ENCODE results near the gene RNF114. TPM values are rescaled to one million over a fixed set of nuclear protein-coding genes. Genes with fewer than 3 reads are reported as not detected.
"Not testable (repeated sequence)": the region's sequence is repeated elsewhere in the genome, so short reads cannot be mapped to it uniquely, and the experiment has no call there.

RNF114 gene
- total RNA-seq, 2 experiments from 2014 or later = 75.8 TPM

- Mint-ChIP-seq H3K9me3 (no peaks in the 10 kb centered on the region), H3K27me3 (no peaks in the 10 kb centered on the region), H3K36me3 (peaks cover 35% of the 10 kb centered on the region), H3K4me3 (no peak overlapping the region), H3K4me1 (peaks cover 6% of the 10 kb centered on the region), H3K27ac (no peak overlapping the region)
- DNase-seq = no peak
- no peak for ATAC-seq (ENCODE audit: low read depth)
- POLR2A ChIA-PET = interaction anchor here (0.7 kb wide), 1 partner anchor 30 kb away, joined by 5 read pairs; no protein-coding TSS in a partner anchor
Measured at GRCh38 chr20:49948809-49949507, 12.8 kb downstream of the RNF114 start.

GRCh38 chr20:49951151-49951550 lies 15.0 kb downstream of the RNF114 start:
- H3K27me3 Mint-ChIP-seq = no peaks in the 10 kb centered on the region
- peaks cover 3% of the 10 kb centered on the region for H3K4me1 Mint-ChIP-seq
- H3K4me3 Mint-ChIP-seq = no peak overlapping the region
- no peak for ATAC-seq (ENCODE audit: low read depth)
- no peak for DNase-seq
- POLR2A ChIA-PET = interaction anchor here (1.3 to 2.2 kb wide), 2 partner anchors 10 to 16 kb away, joined by 4 read pairs; partner anchors contain the start of gene RNF114
- H3K36me3 Mint-ChIP-seq = peaks cover 39% of the 10 kb centered on the region
- no peaks in the 10 kb centered on the region for H3K9me3 Mint-ChIP-seq
- H3K27ac Mint-ChIP-seq = no peak overlapping the region

DNA sequence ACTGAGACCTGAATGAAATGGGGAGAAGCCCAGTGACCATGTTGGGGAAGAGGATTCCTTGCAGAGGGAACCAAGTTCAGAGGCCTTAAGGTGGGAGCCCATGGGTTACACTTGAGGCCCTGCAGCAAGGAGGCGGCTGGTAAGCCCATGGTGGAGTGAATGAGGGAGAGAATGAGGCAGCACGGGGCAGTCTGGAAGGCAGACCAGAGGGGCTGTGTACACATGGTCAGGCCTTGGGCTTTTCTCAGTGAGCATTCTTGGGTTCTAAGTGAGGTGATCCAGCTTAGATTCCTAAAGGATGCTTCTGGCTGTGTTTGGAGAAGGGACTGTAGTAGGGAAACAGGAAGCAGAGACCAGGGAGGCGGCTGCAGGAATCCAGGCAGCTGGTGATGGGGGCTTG lies 19.0 kb downstream of the RNF114 start:
- no peak overlapping the region for H3K27ac Mint-ChIP-seq
- no peak overlapping the region for H3K4me3 Mint-ChIP-seq
- DNase-seq (no peak), ATAC-seq (ENCODE audit: low read depth) (no peak)
- H3K27me3 Mint-ChIP-seq = no peaks in the 10 kb centered on the region
- POLR2A ChIA-PET = no interaction called here
- H3K36me3 Mint-ChIP-seq = peaks cover 26% of the 10 kb centered on the region
- no peaks in the 10 kb centered on the region for H3K9me3 Mint-ChIP-seq
- H3K4me1 Mint-ChIP-seq = no peaks in the 10 kb centered on the region

DNA sequence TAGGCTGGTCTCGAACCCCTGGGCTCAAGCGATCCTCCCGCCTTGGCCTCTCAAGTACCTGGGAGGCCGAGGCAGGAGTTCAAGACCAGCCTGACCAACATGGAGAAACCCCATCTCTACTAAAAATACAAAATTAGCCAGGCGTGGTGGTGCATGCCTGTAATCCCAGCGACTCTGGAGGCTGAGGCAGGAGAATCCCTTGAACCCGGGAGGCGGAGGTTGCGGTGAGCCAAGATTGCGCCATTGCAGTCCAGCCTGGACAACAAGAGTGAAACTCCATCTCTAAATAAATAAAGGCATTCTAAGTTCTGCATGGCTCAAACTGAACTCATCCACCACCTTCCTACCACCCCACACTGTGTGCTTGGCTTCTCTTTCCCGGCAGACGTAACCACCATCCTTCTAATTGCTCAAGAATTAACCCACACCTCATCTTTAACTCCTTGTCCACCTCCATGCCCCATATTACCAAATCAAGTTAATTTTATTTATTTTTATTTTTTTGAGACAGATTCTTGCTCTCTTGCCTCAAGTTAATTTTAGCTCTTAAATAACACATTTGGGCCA lies 19.7 kb downstream of the RNF114 start:
- ATAC-seq (ENCODE audit: low read depth) = not testable (repeated sequence)

DNA sequence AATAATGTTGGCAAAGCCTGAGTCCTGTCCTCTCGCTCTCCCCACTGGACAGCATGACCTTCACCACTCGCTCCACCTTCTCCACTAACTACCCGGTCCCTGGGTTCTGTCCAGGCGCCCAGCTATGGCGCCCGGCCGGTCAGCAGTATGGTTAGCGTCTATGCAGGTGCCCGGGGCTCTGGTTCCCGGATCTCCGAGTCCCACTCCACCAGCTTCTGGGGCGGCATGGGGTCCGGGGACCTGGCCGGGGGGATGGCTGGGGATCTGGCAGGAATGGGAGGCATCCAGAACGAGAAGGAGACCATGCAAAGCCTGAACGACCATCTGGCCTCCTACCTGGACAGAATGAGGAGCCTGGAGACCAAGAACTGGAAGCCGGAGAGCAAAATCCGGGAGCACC lies 20.5 kb downstream of the RNF114 start:
- no peak overlapping the region for H3K27ac Mint-ChIP-seq
- POLR2A ChIA-PET = no interaction called here
- no peaks in the 10 kb centered on the region for H3K27me3 Mint-ChIP-seq
- H3K9me3 Mint-ChIP-seq = no peaks in the 10 kb centered on the region
- no peaks in the 10 kb centered on the region for H3K4me1 Mint-ChIP-seq
- ATAC-seq (ENCODE audit: low read depth) = no peak
- peaks cover 22% of the 10 kb centered on the region for H3K36me3 Mint-ChIP-seq
- H3K4me3 Mint-ChIP-seq = no peak overlapping the region
- no peak for DNase-seq

More for the DNA sequence above, 19.7 kb downstream of the RNF114 start:
- H3K27me3 Mint-ChIP-seq, H3K27ac Mint-ChIP-seq, DNase-seq, H3K4me3 Mint-ChIP-seq, H3K4me1 Mint-ChIP-seq, POLR2A ChIA-PET, H3K9me3 Mint-ChIP-seq: not testable (repeated sequence)
- peaks cover 25% of the 10 kb centered on the region for H3K36me3 Mint-ChIP-seq

DNA sequence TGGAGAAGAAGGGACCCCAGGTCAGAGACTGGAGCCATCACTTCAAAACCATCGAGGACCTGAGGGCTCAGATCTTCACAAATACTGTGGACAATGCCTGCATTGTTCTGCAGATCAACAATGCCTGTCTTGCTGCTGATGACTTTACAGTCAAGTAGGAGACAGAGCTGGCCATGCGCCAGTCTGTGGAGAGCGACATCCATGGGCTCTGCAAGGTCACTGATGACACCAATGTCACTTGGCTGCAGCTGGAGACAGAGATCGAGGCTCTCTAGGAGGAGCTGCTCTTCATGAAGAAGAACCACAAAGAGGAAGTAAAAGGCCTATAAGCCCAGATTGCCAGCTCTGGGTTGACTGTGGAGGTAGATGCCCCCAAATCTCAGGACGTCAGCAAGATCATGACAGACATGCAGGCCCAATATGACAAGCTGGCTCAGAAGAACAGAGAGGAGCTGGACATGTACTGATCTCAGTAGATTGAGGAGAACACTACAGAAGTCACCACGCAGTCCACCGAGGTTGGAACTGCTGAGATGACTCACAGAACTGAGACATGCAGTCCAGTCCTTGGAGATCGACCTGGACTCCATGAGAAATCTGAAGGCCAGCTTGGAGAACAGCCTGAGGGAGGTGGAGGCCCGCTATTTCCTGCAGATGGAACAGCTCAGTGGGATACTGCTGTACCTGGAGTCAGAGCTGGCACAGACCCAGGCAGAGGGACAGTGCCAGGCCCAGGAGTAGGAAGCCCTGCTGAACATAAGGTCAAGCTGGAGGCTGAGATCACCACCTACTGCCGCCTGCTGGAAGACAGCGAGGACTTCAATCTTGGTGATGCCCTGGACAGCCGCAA lies 21.1 kb downstream of the RNF114 start:
- POLR2A ChIA-PET; DNase-seq; H3K4me3 Mint-ChIP-seq; H3K4me1 Mint-ChIP-seq; ATAC-seq (ENCODE audit: low read depth); H3K27ac Mint-ChIP-seq; H3K9me3 Mint-ChIP-seq; H3K27me3 Mint-ChIP-seq: not testable (repeated sequence)
- H3K36me3 Mint-ChIP-seq = peaks cover 22% of the 10 kb centered on the region

- no peak for ATAC-seq (ENCODE audit: low read depth)
- Mint-ChIP-seq H3K9me3 (no peaks in the 10 kb centered on the region), H3K36me3 (peaks cover 8% of the 10 kb centered on the region), H3K27ac (no peak overlapping the region), H3K4me1 (no peaks in the 10 kb centered on the region), H3K27me3 (no peaks in the 10 kb centered on the region), H3K4me3 (no peak overlapping the region)
- POLR2A ChIA-PET = no interaction called here
- DNase-seq = no peak
Measured at GRCh38 chr20:49961413-49961812, 25.2 kb downstream of the RNF114 start.

DNA sequence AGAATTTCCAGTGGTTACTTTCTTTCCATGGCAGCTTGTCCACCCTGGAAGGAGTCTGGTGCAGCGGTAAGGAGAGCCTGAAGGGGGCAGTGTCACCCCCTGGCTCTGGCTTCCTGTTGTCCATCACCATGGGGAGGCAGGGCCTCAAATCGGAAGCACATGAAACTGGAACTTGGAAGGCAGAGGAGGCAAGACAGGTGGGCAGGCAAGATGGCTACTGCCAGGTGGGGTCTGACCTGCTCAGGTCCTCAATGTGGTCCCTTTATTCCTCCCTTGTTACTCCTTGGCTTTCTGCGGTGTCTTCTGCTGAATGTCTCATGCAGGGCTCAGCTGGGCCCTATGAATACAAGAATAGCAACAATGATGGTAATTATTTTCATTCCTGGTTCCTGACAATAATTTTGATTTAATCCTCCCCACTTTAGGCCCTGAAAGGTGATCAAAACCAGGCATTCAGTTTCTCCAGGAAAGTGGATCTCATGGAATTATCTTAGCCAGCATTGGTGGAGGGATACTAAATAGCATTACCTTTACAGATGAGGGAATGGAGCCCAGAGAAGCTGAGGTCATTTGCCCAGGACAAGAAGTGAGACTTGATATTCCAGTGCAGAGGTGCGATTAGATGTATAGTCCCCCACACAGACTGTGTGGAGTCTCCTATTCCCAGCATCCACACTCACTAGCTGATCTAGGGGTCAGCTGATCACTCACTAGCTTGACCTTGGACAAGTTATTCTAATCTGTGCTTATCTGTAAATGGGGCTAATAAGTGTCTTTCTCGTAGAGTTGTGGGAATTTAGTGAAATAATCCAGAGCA lies 29.0 kb downstream of the RNF114 start:
- Mint-ChIP-seq H3K9me3 (no peaks in the 10 kb centered on the region), H3K4me1 (no peaks in the 10 kb centered on the region), H3K36me3 (peaks cover under 1% of the 10 kb centered on the region), H3K4me3 (no peak overlapping the region), H3K27ac (no peak overlapping the region), H3K27me3 (no peaks in the 10 kb centered on the region)
- POLR2A ChIA-PET = interaction anchor here (0.5 kb wide), 1 partner anchor 192 kb away, joined by 3 read pairs; no protein-coding TSS in a partner anchor
- no peak for ATAC-seq (ENCODE audit: low read depth)
- no peak for DNase-seq

- Mint-ChIP-seq H3K4me1 (no peaks in the 10 kb centered on the region), H3K27ac (no peak overlapping the region), H3K4me3 (no peak overlapping the region), H3K9me3 (no peaks in the 10 kb centered on the region), H3K27me3 (no peaks in the 10 kb centered on the region), H3K36me3 (no peaks in the 10 kb centered on the region)
- POLR2A ChIA-PET = no interaction called here
- ATAC-seq (ENCODE audit: low read depth) = no peak
- DNase-seq = no peak
Measured at GRCh38 chr20:49965781-49966305, 29.6 kb downstream of the RNF114 start.

DNA sequence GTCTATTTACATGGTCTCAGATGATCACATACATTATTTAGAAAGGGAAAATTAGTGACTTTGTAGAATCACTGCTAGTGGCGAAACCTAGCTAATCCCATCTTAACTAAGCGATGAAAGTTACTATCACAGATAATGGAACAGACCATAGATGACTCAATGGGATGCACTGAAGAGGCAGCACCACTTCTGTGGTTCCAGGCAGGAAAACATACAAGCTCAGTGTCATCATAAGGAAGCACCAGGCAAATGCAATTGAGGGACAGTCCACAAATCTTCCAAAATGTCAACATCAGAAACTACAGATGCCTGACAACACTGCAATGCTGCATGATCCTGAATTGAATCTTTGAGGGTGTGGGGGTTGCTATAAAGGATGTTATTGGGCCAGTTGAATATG lies 30.7 kb downstream of the RNF114 start:
- no peak for DNase-seq
- POLR2A ChIA-PET = no interaction called here
- Mint-ChIP-seq H3K27me3 (no peaks in the 10 kb centered on the region), H3K36me3 (no peaks in the 10 kb centered on the region), H3K9me3 (no peaks in the 10 kb centered on the region), H3K4me3 (no peak overlapping the region), H3K4me1 (no peaks in the 10 kb centered on the region), H3K27ac (no peak overlapping the region)
- no peak for ATAC-seq (ENCODE audit: low read depth)

DNA sequence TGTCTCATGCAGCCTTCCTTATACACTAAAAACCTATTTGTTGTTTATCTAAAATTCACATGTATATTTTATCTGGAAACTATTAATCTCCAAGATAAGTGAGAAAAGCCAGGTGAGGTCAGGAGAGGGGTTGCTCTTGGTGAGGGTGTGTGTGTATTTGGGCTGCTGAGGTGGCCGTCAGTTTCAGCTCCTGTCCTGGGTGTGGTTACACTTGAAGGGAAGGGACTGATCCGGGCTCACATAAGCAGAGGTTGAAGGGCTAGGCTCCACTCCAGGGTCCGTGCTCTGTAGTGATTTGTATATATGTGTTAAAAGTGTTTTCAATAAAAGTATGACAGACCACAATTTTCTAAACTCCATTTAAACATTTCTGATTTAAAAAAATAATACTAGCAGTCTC lies 33.0 kb downstream of the RNF114 start:
- Mint-ChIP-seq H3K4me3 (no peak overlapping the region), H3K36me3 (no peaks in the 10 kb centered on the region), H3K27ac (no peak overlapping the region), H3K27me3 (no peaks in the 10 kb centered on the region), H3K4me1 (no peaks in the 10 kb centered on the region), H3K9me3 (no peaks in the 10 kb centered on the region)
- no peak for ATAC-seq (ENCODE audit: low read depth)
- no peak for DNase-seq
- POLR2A ChIA-PET = no interaction called here

- POLR2A ChIA-PET = no interaction called here
- ATAC-seq (ENCODE audit: low read depth) (no peak), DNase-seq (no peak)
- Mint-ChIP-seq H3K36me3 (no peaks in the 10 kb centered on the region), H3K4me1 (no peaks in the 10 kb centered on the region), H3K27me3 (no peaks in the 10 kb centered on the region), H3K27ac (no peak overlapping the region), H3K4me3 (no peak overlapping the region), H3K9me3 (no peaks in the 10 kb centered on the region)
Measured at GRCh38 chr20:49969946-49970345, 33.7 kb downstream of the RNF114 start.

GRCh38 chr20:49970498-49970897 lies 34.3 kb downstream of the RNF114 start:
- Mint-ChIP-seq H3K27ac (no peak overlapping the region), H3K9me3 (no peaks in the 10 kb centered on the region), H3K4me1 (no peaks in the 10 kb centered on the region), H3K27me3 (no peaks in the 10 kb centered on the region), H3K36me3 (no peaks in the 10 kb centered on the region), H3K4me3 (no peak overlapping the region)
- POLR2A ChIA-PET = no interaction called here
- no peak for DNase-seq
- no peak for ATAC-seq (ENCODE audit: low read depth)

Measured in activated naive CD8-positive, alpha-beta T cell treated with anti-CD3 and anti-CD28 coated beads, Interleukin-2, amount 10 ng/mL, durations not matched to agents 7 days and 5 days (primary cell).